Measurements from ENCODE around the gene R3HDM2. TPM values are rescaled to one million over a fixed set of nuclear protein-coding genes. Genes with fewer than 3 reads are reported as not detected.

Gene R3HDM2
- total RNA-seq, 2 donors from 2014 or later: 82.7 to 116 TPM

GRCh38 chr12:57469296-57470164 lies 38.7 kb upstream of the R3HDM2 start:
- no peak for TF ChIP-seq CTCF (conservative IDR thresholded peaks at IDR 0.05)
- 79 to 91% methylated on average over 4 to 10 of the region's 10 CpGs for WGBS, 2 experiments (ENCODE audit: insufficient coverage in 1 of 2, insufficient read length in 1 of 2)
- H3K27me3 Mint-ChIP-seq (ENCODE audit: insufficient read depth): peaks cover 52% of the 10 kb centered on the region

GRCh38 chr12:57467915-57468314 lies 37.1 kb upstream of the R3HDM2 start:
- peaks cover 29% of the 10 kb centered on the region for H3K27me3 ChIP-seq (ENCODE audit: control insufficient read depth, insufficient read depth, low read length, poor library complexity, severe bottlenecking)
- WGBS, 2 experiments (ENCODE audit: insufficient coverage in 1 of 2, insufficient read length in 1 of 2): 88 to 96% methylated on average over 9 to 11 of the region's 11 CpGs
- Mint-ChIP-seq H3K4me3 (no peak overlapping the region), H3K27ac (no peak overlapping the region), H3K4me1 (peaks cover under 1% of the 10 kb centered on the region), H3K9me3 (no peaks in the 10 kb centered on the region), H3K27me3 (ENCODE audit: insufficient read depth) (peaks cover 48% of the 10 kb centered on the region), H3K36me3 (ENCODE audit: low read depth) (no peaks in the 10 kb centered on the region)
- no peaks in the 10 kb centered on the region for H3K9me3 ChIP-seq (ENCODE audit: control insufficient read depth, low read length)
- H3K27ac ChIP-seq (ENCODE audit: low read depth, low read length): no peak overlapping the region
- H3K36me3 ChIP-seq (ENCODE audit: control insufficient read depth, insufficient read depth, low read length): no peaks in the 10 kb centered on the region
- H3K4me3 ChIP-seq (ENCODE audit: low read length): no peak overlapping the region
- no peaks in the 10 kb centered on the region for H3K4me1 ChIP-seq (ENCODE audit: control insufficient read depth, insufficient read depth, low read length)
- DNase-seq: no peak
- TF ChIP-seq CTCF (conservative IDR thresholded peaks at IDR 0.05): no peak
- H3K9ac ChIP-seq (ENCODE audit: extremely low read depth, low read length, poor library complexity, severe bottlenecking): no peak overlapping the region

More at GRCh38 chr12:57469296-57470164, 38.7 kb upstream of the R3HDM2 start:
- H3K27ac Mint-ChIP-seq: no peak overlapping the region
- H3K4me1 ChIP-seq (ENCODE audit: control insufficient read depth, insufficient read depth, low read length): no peaks in the 10 kb centered on the region
- H3K9me3 Mint-ChIP-seq: no peaks in the 10 kb centered on the region
- H3K27ac ChIP-seq (ENCODE audit: low read depth, low read length): no peak overlapping the region
- H3K36me3 Mint-ChIP-seq (ENCODE audit: low read depth): no peaks in the 10 kb centered on the region
- DNase-seq: no peak
- no peaks in the 10 kb centered on the region for H3K4me1 Mint-ChIP-seq
- H3K27me3 ChIP-seq (ENCODE audit: control insufficient read depth, insufficient read depth, low read length, poor library complexity, severe bottlenecking): peaks cover 44% of the 10 kb centered on the region
- no peaks in the 10 kb centered on the region for H3K36me3 ChIP-seq (ENCODE audit: control insufficient read depth, insufficient read depth, low read length)
- H3K4me3 Mint-ChIP-seq: no peak overlapping the region
- no peak overlapping the region for H3K4me3 ChIP-seq (ENCODE audit: low read length)
- H3K9me3 ChIP-seq (ENCODE audit: control insufficient read depth, low read length): no peaks in the 10 kb centered on the region
- H3K9ac ChIP-seq (ENCODE audit: extremely low read depth, low read length, poor library complexity, severe bottlenecking): no peak overlapping the region

- H3K27ac Mint-ChIP-seq: no peak overlapping the region
- no peaks in the 10 kb centered on the region for H3K9me3 Mint-ChIP-seq
- whole genome bisulfite sequencing, 2 experiments (ENCODE audit: insufficient coverage in 1 of 2, insufficient read length in 1 of 2): 90 to 96% methylated on average over 11 to 12 of the region's 12 CpGs
- no peaks in the 10 kb centered on the region for H3K36me3 Mint-ChIP-seq (ENCODE audit: low read depth)
- no peaks in the 10 kb centered on the region for H3K36me3 ChIP-seq (ENCODE audit: control insufficient read depth, insufficient read depth, low read length)
- no peak overlapping the region for H3K9ac ChIP-seq (ENCODE audit: extremely low read depth, low read length, poor library complexity, severe bottlenecking)
- no peak for DNase-seq
- no peak overlapping the region for H3K4me3 ChIP-seq (ENCODE audit: low read length)
- peaks cover 23% of the 10 kb centered on the region for H3K27me3 ChIP-seq (ENCODE audit: control insufficient read depth, insufficient read depth, low read length, poor library complexity, severe bottlenecking)
- no peak overlapping the region for H3K4me3 Mint-ChIP-seq
- no peak overlapping the region for H3K27ac ChIP-seq (ENCODE audit: low read depth, low read length)
- peaks cover 4% of the 10 kb centered on the region for H3K4me1 Mint-ChIP-seq
- H3K4me1 ChIP-seq (ENCODE audit: control insufficient read depth, insufficient read depth, low read length): no peaks in the 10 kb centered on the region
- H3K27me3 Mint-ChIP-seq (ENCODE audit: insufficient read depth): peaks cover 45% of the 10 kb centered on the region
- TF ChIP-seq CTCF (conservative IDR thresholded peaks at IDR 0.05): no peak
- H3K9me3 ChIP-seq (ENCODE audit: control insufficient read depth, low read length): no peaks in the 10 kb centered on the region
Observed at GRCh38 chr12:57467212-57467874, 36.5 kb upstream of the R3HDM2 start.
